Subcutaneous abdominal adipose tissue (tissue), 5 donors: ENCODE measurements around the gene HUNK.

Experiments
- H3K27ac ChIP-seq: one replicate; pipeline ENCODE4 v1.7.0; 2013; ENCODE audit warnings: low read depth, mild to moderate bottlenecking, inconsistent platforms, low read length, moderate library complexity
- H3K27me3 ChIP-seq, 5 donors: one replicate each; pipeline ENCODE4 v1.7.0; 2013; ENCODE audit warnings: low read length in 5 of 5, inconsistent platforms in 1 of 5; ENCODE audit not compliant: control insufficient read depth in 5 of 5, insufficient read depth in 4 of 5
- H3K36me3 ChIP-seq, 5 donors: one replicate each; pipeline ENCODE4 v1.7.0; 2013; ENCODE audit warnings: low read length in 5 of 5; ENCODE audit not compliant: control insufficient read depth in 5 of 5, insufficient read depth in 5 of 5
- H3K4me1 ChIP-seq, 5 donors: one replicate each; pipeline ENCODE4 v1.7.0; 2013; ENCODE audit warnings: low read length in 5 of 5, mild to moderate bottlenecking in 3 of 5, moderate library complexity in 1 of 5; ENCODE audit not compliant: control insufficient read depth in 5 of 5, insufficient read depth in 5 of 5
- H3K4me3 ChIP-seq, 5 donors: one replicate each; pipeline ENCODE4 v1.7.0; 2013; ENCODE audit warnings: low read length in 5 of 5, low read depth in 1 of 5
- H3K9ac ChIP-seq, 5 donors: one replicate each; pipeline ENCODE4 v1.7.0; 2013; ENCODE audit warnings: low read length in 5 of 5, mild to moderate bottlenecking in 4 of 5, moderate library complexity in 3 of 5
- H3K9me3 ChIP-seq, 5 donors: one replicate each; pipeline ENCODE4 v1.7.0; 2013; ENCODE audit warnings: low read length in 5 of 5; ENCODE audit not compliant: control insufficient read depth in 5 of 5
- donor health status: healthy.
- donor health status: healthy.
- donor health status: healthy.
- donor health status: healthy.
- donor health status: healthy.

Gene HUNK

GRCh38 chr21:31903896-31904295 lies 31.1 kb downstream of the HUNK start:
- peaks cover 2 to 16% (median 8%) of the 10 kb centered on the region in 5 donors for H3K27me3 ChIP-seq
- no peaks in the 10 kb centered on the region for H3K9me3 ChIP-seq
- H3K27ac ChIP-seq: no peak overlapping the region
- no peak overlapping the region for H3K4me3 ChIP-seq
- no peaks in the 10 kb centered on the region for H3K36me3 ChIP-seq
- H3K4me1 ChIP-seq: peaks cover 0 to 2% (median 0%) of the 10 kb centered on the region in 5 donors
- H3K9ac ChIP-seq: no peak overlapping the region

- no peak overlapping the region for H3K9ac ChIP-seq
- H3K27me3 ChIP-seq: peaks cover 5 to 20% (median 12%) of the 10 kb centered on the region in 5 donors
- no peak overlapping the region for H3K4me3 ChIP-seq
- no peaks in the 10 kb centered on the region for H3K9me3 ChIP-seq
- peaks cover 0 to 6% (median 0%) of the 10 kb centered on the region in 5 donors for H3K4me1 ChIP-seq
- H3K36me3 ChIP-seq: no peaks in the 10 kb centered on the region
- no peak overlapping the region for H3K27ac ChIP-seq
Observed at GRCh38 chr21:31905503-31906451, 33.0 kb downstream of the HUNK start.

GRCh38 chr21:31908106-31909031 lies 35.5 kb downstream of the HUNK start:
- Histone ChIP-seq H3K4me3 (no peak overlapping the region), H3K27me3 (peaks cover 5 to 22% (median 15%) of the 10 kb centered on the region in 5 donors), H3K36me3 (no peaks in the 10 kb centered on the region), H3K4me1 (peaks cover 0 to 6% (median 0%) of the 10 kb centered on the region in 5 donors), H3K9me3 (no peaks in the 10 kb centered on the region), H3K9ac (no peak overlapping the region), H3K27ac (no peak overlapping the region)

- Histone ChIP-seq H3K9me3 (no peaks in the 10 kb centered on the region), H3K4me3 (no peak overlapping the region), H3K9ac (no peak overlapping the region), H3K36me3 (no peaks in the 10 kb centered on the region), H3K4me1 (peaks cover 0 to 6% (median 0%) of the 10 kb centered on the region in 5 donors), H3K27me3 (peaks cover 5 to 22% (median 15%) of the 10 kb centered on the region in 5 donors), H3K27ac (no peak overlapping the region)
Observed at GRCh38 chr21:31909153-31910073, 36.6 kb downstream of the HUNK start.

- Histone ChIP-seq H3K36me3 (no peaks in the 10 kb centered on the region), H3K9ac (no peak overlapping the region)
Observed at GRCh38 chr21:31910074-31910470, 37.3 kb downstream of the HUNK start.

GRCh38 chr21:31911138-31911907 lies 38.5 kb downstream of the HUNK start:
- H3K9ac ChIP-seq: no peak overlapping the region
- H3K27ac ChIP-seq: no peak overlapping the region
- H3K36me3 ChIP-seq: no peaks in the 10 kb centered on the region
- H3K4me1 ChIP-seq: peaks cover 0 to 6% (median 0%) of the 10 kb centered on the region in 5 donors
- no peaks in the 10 kb centered on the region for H3K9me3 ChIP-seq
- peaks cover 5 to 16% (median 10%) of the 10 kb centered on the region in 5 donors for H3K27me3 ChIP-seq
- H3K4me3 ChIP-seq: no peak overlapping the region

More at GRCh38 chr21:31910074-31910470, 37.3 kb downstream of the HUNK start:
- H3K4me3 ChIP-seq: no peak overlapping the region
- H3K4me1 ChIP-seq: peaks cover 0 to 6% (median 0%) of the 10 kb centered on the region in 5 donors
- H3K27ac ChIP-seq: no peak overlapping the region
- H3K27me3 ChIP-seq: peaks cover 5 to 22% (median 15%) of the 10 kb centered on the region in 5 donors
- H3K9me3 ChIP-seq: no peaks in the 10 kb centered on the region

- Histone ChIP-seq H3K9ac (no peak overlapping the region), H3K27ac (no peak overlapping the region), H3K9me3 (no peaks in the 10 kb centered on the region), H3K4me1 (peaks cover 0 to 6% (median 0%) of the 10 kb centered on the region in 5 donors), H3K36me3 (no peaks in the 10 kb centered on the region), H3K27me3 (peaks cover 5 to 12% (median 9%) of the 10 kb centered on the region in 5 donors), H3K4me3 (no peak overlapping the region)
Observed at GRCh38 chr21:31912501-31912900, 39.7 kb downstream of the HUNK start.

GRCh38 chr21:31913182-31913608 lies 40.4 kb downstream of the HUNK start:
- peaks cover 5 to 12% (median 9%) of the 10 kb centered on the region in 5 donors for H3K27me3 ChIP-seq
- H3K4me1 ChIP-seq: peaks cover 0 to 6% (median 0%) of the 10 kb centered on the region in 5 donors
- H3K27ac ChIP-seq: no peak overlapping the region
- H3K36me3 ChIP-seq: no peaks in the 10 kb centered on the region
- no peak overlapping the region for H3K9ac ChIP-seq
- no peaks in the 10 kb centered on the region for H3K9me3 ChIP-seq
- H3K4me3 ChIP-seq: no peak overlapping the region
